ENCODE measurements around the gene VPS29.

GRCh38 chr12:110536834-110537604, 35.1 kb upstream of the VPS29 start:
- TF ChIP-seq CTCF (IDR thresholded peaks at IDR 0.05): no peak
- TF ChIP-seq POLR2A (IDR thresholded peaks at IDR 0.05): no peak

All from uterus (tissue), 2 donors.